AG04449 (cell line): Measurements from ENCODE around the gene CRYBG3.

Source experiments
- CTCF ChIA-PET: fragments of 350-600 bp; formaldehyde crosslinking; extraction: SDS; loops from one replicate; lab custom pipeline; 2021; ENCODE audit warnings: antibody characterized with exemption; lab: Yijun Ruan, JAX
- POLR2A ChIA-PET: fragments of 400-600, 350-600 bp; formaldehyde crosslinking; extraction: SDS; loops from one replicate; lab custom pipeline; 2020; ENCODE audit warnings: antibody characterized with exemption, inconsistent platforms; lab: Yijun Ruan, JAX
- DNase-seq: peaks from one replicate; pipeline ENCODE4 v3.0.0-alpha.2; 2010; ENCODE audit warnings: low read depth, low spot score
- H3K4me3 ChIP-seq: 2 replicates; pipeline ENCODE4 v1.5.1; 2011; ENCODE audit warnings: low read depth, mild to moderate bottlenecking, control low read depth, low read length
- TF ChIP-seq, protein P1 (sequence below): IDR thresholded peaks from one replicate; pipeline ENCODE4 v1.5.1; 2011; ENCODE audit warnings: mild to moderate bottlenecking, moderate library complexity, low read length, control low read depth, inconsistent platforms; ENCODE audit not compliant: insufficient read depth; ENCODE audit errors: missing control alignments

Gene CRYBG3

DNA sequence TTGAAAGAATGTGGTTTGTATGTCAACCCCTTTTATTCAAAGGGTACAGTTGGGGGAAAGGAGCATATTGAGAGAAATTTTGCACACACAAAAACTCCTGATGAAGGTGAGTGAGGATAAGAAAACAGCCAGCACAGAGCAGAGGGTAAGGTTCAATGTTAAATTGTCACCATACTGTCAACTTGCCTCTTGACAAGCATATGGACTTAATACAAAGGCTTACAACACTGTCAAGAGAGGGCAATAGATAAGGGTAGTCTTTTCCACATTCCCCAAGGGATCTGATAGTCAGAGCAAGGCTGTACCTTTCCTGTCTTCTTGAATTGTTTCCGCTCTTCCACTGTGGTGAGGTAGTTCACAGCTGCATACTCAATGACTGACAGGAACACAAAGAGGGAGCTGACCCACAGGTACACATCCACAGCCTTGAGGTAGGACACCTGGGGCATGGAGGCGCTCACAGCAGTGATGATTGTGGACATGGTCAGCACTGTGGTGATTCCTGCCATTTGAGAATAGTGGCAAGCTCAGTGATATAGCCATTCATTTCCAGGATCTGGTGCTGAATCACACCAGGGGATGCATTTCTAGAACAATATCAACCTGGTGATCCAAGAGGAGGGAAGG lies 170.8 kb downstream of the CRYBG3 start:
- H3K4me3 ChIP-seq = no peak overlapping the region
- DNase-seq = no peak
- ChIA-PET POLR2A (no interaction called here), CTCF (no interaction called here)
- TF ChIP-seq, protein P1, sequence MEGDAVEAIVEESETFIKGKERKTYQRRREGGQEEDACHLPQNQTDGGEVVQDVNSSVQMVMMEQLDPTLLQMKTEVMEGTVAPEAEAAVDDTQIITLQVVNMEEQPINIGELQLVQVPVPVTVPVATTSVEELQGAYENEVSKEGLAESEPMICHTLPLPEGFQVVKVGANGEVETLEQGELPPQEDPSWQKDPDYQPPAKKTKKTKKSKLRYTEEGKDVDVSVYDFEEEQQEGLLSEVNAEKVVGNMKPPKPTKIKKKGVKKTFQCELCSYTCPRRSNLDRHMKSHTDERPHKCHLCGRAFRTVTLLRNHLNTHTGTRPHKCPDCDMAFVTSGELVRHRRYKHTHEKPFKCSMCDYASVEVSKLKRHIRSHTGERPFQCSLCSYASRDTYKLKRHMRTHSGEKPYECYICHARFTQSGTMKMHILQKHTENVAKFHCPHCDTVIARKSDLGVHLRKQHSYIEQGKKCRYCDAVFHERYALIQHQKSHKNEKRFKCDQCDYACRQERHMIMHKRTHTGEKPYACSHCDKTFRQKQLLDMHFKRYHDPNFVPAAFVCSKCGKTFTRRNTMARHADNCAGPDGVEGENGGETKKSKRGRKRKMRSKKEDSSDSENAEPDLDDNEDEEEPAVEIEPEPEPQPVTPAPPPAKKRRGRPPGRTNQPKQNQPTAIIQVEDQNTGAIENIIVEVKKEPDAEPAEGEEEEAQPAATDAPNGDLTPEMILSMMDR = no peak

DNA sequence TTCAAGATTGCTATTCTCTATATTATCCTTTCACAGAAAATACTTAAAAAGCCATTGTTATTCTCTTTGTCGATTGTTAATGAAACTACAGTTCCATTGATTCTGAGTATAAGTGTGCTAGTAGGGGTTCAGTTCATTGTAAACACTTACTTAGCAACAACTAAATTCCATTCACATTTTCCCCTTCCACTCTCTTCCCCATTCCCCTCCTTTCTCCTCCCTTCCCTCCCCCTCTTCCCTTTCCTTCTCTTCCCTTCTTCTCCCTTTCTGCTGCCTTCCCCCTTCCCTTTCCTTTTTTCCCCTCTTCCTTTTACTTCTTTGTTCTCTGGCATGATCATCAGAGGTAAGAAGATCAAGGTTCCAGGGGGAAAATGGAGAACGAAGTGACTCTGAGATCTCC lies 171.7 kb downstream of the CRYBG3 start:
- TF ChIP-seq, protein P1 = no peak
- no peak for DNase-seq
- ChIA-PET CTCF (no interaction called here), POLR2A (no interaction called here)
- H3K4me3 ChIP-seq = no peak overlapping the region

DNA sequence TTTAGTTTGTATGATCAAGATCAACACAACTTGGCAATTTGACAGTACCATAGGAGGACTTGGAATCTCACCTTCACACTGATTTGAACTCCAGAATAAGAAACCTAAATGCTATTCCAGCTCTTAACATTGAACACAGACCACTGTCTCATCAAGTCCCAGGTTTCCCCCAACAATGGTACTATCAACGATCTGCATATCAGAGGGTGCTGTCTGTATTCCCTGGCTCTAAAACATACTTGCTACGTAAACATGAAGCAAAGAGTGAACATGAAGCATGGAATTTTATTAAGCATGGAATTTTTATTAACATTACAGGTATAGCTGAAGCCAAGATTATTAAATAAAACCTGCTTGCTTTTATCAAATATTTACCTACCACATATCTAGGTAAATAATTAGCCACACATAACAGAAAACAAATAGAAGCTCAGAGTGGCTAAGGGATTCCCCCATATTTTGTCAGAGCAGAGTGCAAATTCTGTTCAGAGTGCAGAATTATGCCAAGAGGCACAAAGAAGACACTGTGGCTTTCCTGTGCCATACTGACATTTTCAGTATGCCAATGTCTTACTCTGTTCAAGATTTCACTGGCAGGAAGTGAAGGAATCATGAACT lies 172.6 kb downstream of the CRYBG3 start:
- no peak for DNase-seq
- ChIA-PET CTCF (no interaction called here), POLR2A (no interaction called here)
- H3K4me3 ChIP-seq = no peak overlapping the region
- TF ChIP-seq, protein P1 = no peak
